Measurements from ENCODE around the gene ADSS1. TPM values are rescaled to one million over a fixed set of nuclear protein-coding genes. Genes with fewer than 3 reads are reported as not detected.

Gene ADSS1
- total and polyA plus RNA-seq, 2 experiments from 2014 or later, result 3.8 to 7.6 TPM

- TF ChIP-seq EZH2 (IDR thresholded peaks at IDR 0.05; ENCODE audit: borderline replicate concordance) (no peak), CTCF (IDR thresholded peaks at IDR 0.05; ENCODE audit: poor library complexity) (no peak), EZH2phosphoT487 (IDR thresholded peaks at IDR 0.05; ENCODE audit: low read depth, severe bottlenecking, unreplicated experiment) (no peak)
- 95% methylated on average over 32 of the region's 32 CpGs for WGBS (ENCODE audit: low lambda C conversion rate, missing lambda C conversion rate)
- no peaks in the 10 kb centered on the region for H3K27me3 ChIP-seq
- H3K79me2 ChIP-seq, result no peaks in the 10 kb centered on the region
- peaks cover 8% of the 10 kb centered on the region for H3K4me1 ChIP-seq (ENCODE audit: insufficient read depth)
- no peaks in the 10 kb centered on the region for H3K9me3 ChIP-seq (ENCODE audit: low read depth)
- no peaks in the 10 kb centered on the region for H3K36me3 ChIP-seq (replicated peaks; ENCODE audit: insufficient read depth, low read depth)
- no peak overlapping the region for H3K27ac ChIP-seq
- H3K9me2 ChIP-seq (replicated peaks; ENCODE audit: insufficient read depth), result no peaks in the 10 kb centered on the region
- no peaks in the 10 kb centered on the region for H4K20me1 ChIP-seq (ENCODE audit: insufficient read depth, poor library complexity, severe bottlenecking)
- no peak overlapping the region for H2AFZ ChIP-seq
- no peak for DNase-seq (ENCODE audit: low spot score)
- no peak overlapping the region for H3K4me2 ChIP-seq
- no peak overlapping the region for H3K4me3 ChIP-seq
Observed at GRCh38 chr14:104742586-104743455, 18.8 kb downstream of the ADSS1 start.

- Histone ChIP-seq H2AFZ (no peak overlapping the region), H3K9me3 (ENCODE audit: low read depth) (no peaks in the 10 kb centered on the region), H3K4me1 (ENCODE audit: insufficient read depth) (peaks cover 17% of the 10 kb centered on the region), H3K9me2 (replicated peaks; ENCODE audit: insufficient read depth) (no peaks in the 10 kb centered on the region), H4K20me1 (ENCODE audit: insufficient read depth, poor library complexity, severe bottlenecking) (no peaks in the 10 kb centered on the region), H3K79me2 (no peaks in the 10 kb centered on the region), H3K4me3 (no peak overlapping the region), H3K27ac (no peak overlapping the region), H3K27me3 (no peaks in the 10 kb centered on the region), H3K36me3 (replicated peaks; ENCODE audit: insufficient read depth, low read depth) (no peaks in the 10 kb centered on the region), H3K4me2 (no peak overlapping the region)
- no peak for DNase-seq (ENCODE audit: low spot score)
- 91% methylated on average over 26 of the region's 28 CpGs for WGBS (ENCODE audit: low lambda C conversion rate, missing lambda C conversion rate)
- no peak for TF ChIP-seq EZH2phosphoT487 (IDR thresholded peaks at IDR 0.05; ENCODE audit: low read depth, severe bottlenecking, unreplicated experiment)
- no peak for TF ChIP-seq CTCF (IDR thresholded peaks at IDR 0.05; ENCODE audit: poor library complexity)
- TF ChIP-seq EZH2 (IDR thresholded peaks at IDR 0.05; ENCODE audit: borderline replicate concordance), result no peak
Observed at GRCh38 chr14:104743461-104744380, 19.7 kb downstream of the ADSS1 start.

- Histone ChIP-seq H3K4me2 (no peak overlapping the region), H4K20me1 (ENCODE audit: insufficient read depth, poor library complexity, severe bottlenecking) (no peaks in the 10 kb centered on the region), H3K79me2 (no peaks in the 10 kb centered on the region), H3K4me1 (ENCODE audit: insufficient read depth) (peaks cover 24% of the 10 kb centered on the region), H3K4me3 (no peak overlapping the region), H3K9me3 (ENCODE audit: low read depth) (no peaks in the 10 kb centered on the region), H3K27me3 (no peaks in the 10 kb centered on the region), H2AFZ (no peak overlapping the region), H3K27ac (no peak overlapping the region), H3K36me3 (replicated peaks; ENCODE audit: insufficient read depth, low read depth) (no peaks in the 10 kb centered on the region), H3K9me2 (replicated peaks; ENCODE audit: insufficient read depth) (no peaks in the 10 kb centered on the region)
- TF ChIP-seq EZH2 (IDR thresholded peaks at IDR 0.05; ENCODE audit: borderline replicate concordance), result no peak
- TF ChIP-seq EZH2phosphoT487 (IDR thresholded peaks at IDR 0.05; ENCODE audit: low read depth, severe bottlenecking, unreplicated experiment), result no peak
- no peak for TF ChIP-seq CTCF (IDR thresholded peaks at IDR 0.05; ENCODE audit: poor library complexity)
- DNase-seq (ENCODE audit: low spot score), result no peak
- WGBS (ENCODE audit: low lambda C conversion rate, missing lambda C conversion rate), result 92% methylated on average over 10 of the region's 10 CpGs
Observed at GRCh38 chr14:104744484-104744883, 20.5 kb downstream of the ADSS1 start.

Data from hepatocyte (in vitro differentiated cells).